ENCODE results near the gene ALKBH7. TPM values are rescaled to one million over a fixed set of nuclear protein-coding genes. Genes with fewer than 3 reads are reported as not detected.
A peak's percentile ranks its signal among the peaks of the same experiment; 100 is the strongest.

The ALKBH7 gene
- total and polyA plus RNA-seq, 10 of the 15 experiments (the other 5 are each of a cell fraction or from before 2014, with no cell fraction given) = 0.31 to 82.5 (median 37.6) TPM

GRCh38 chr19:6364353-6364752 lies 8.2 kb upstream of the ALKBH7 start (continued):
- TF ChIP-seq ZBTB4 (CRISPR knock-in tag; IDR thresholded peaks at IDR 0.05) (no peak), ZBTB11 (CRISPR knock-in tag; IDR thresholded peaks at IDR 0.05) (no peak)

DNA sequence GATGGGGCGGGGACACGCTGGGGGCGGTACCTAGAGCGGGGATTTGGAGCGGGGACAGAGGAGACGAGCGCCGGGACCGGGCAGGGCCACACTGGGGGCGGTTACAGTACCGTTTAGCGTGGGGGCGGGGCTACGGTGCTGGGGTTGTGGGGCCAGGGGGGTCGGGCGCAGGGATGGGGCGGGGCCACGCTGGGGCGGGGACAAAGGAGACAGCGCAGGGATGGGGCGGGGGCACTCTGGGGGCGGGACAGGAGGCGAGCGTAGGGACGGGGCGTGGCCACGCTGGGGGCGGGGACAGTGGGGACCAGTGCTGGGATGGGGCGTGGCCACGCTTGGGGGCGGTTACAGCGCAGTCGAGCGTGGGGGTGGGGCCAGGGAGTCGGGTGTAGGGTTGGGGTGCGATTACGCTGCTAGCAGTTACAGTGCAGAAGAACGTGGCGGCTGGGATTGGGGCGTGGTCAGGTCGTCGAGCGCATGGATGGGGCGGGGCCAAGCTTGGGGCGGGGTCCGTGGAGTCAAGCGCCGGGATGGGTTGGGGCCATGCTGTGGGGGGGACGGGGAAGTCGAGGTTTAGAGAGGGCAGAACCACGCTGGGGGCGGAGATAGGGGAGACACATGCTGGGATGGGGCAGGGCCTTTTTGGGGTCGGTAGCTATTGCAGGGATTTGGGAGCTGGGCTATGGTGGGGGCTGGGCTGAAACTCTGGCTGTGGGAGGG lies 660 bp downstream of the ALKBH7 start:
- intact Hi-C loops (cut with micrococcal nuclease; ENCODE audit: unreplicated experiment) = no loop called here
- H3K4me2 ChIP-seq (ENCODE audit: control insufficient read depth, insufficient read depth) = peak overlapping the region; percentile 75
- no peaks in the 10 kb centered on the region for H3K9me3 ChIP-seq (replicated peaks; ENCODE audit: control insufficient read depth, insufficient read depth, low read length)
- ChIA-PET RAD21 (ENCODE audit: unreplicated experiment) (interaction anchor here (0.7 to 1.6 kb wide), 12 partner anchors 12 to 490 kb away, joined by 3 to 9 read pairs (median 4); partner anchors contain the start of genes CLPP, DENND1C, GTF2F1 and KHSRP), POLR2A (interaction anchor here (0.5 to 2.6 kb wide), 14 partner anchors 11 to 754 kb away, joined by 3 to 30 read pairs (median 6); partner anchors contain the start of genes CLPP, DENND1C, GTF2F1 and KHSRP), SMC1A (ENCODE audit: uncharacterized antibody, unreplicated experiment) (interaction anchor here (1.0 to 1.3 kb wide), 7 partner anchors 9 to 696 kb away, joined by 3 to 10 read pairs (median 3); partner anchors contain the start of genes CLPP, DENND1C and ZNF557), CTCF (interaction anchor here (1.0 to 1.8 kb wide), 6 partner anchors 12 to 490 kb away, joined by 3 to 8 read pairs (median 6); partner anchors contain the start of genes CLPP, DENND1C and KHSRP)
- H3K27ac ChIP-seq (ENCODE audit: control insufficient read depth, insufficient read depth) = peak overlapping the region; percentile 88
- no TSS peak for BruUV-seq (replicated peaks)
- H2AFZ ChIP-seq (ENCODE audit: control insufficient read depth, low read depth, low read length) = peak overlapping the region; percentile 98
- no peaks in the 10 kb centered on the region for H4K20me1 ChIP-seq (ENCODE audit: control insufficient read depth, insufficient read depth)
- FAIRE-seq (peak; percentile 85), DNase-seq (ENCODE audit: low read depth, low spot score) (peak; percentile 91), ATAC-seq (peak; percentile 80)
- no peaks in the 10 kb centered on the region for H3K27me3 ChIP-seq (replicated peaks in 1 of 2; ENCODE audit: control insufficient read depth in 2 of 2, insufficient read depth in 2 of 2, low read length in 1 of 2)
- H3K4me3 ChIP-seq = peak overlapping the region; percentile 90
- H3K9ac ChIP-seq (ENCODE audit: control insufficient read depth, insufficient read depth, low read length) = peak overlapping the region; percentile 83
- WGBS (ENCODE audit: insufficient coverage, insufficient replicate concordance, low lambda C conversion rate, missing lambda C conversion rate) = 4% methylated on average over 27 of the region's 53 CpGs
- H3K79me2 ChIP-seq (ENCODE audit: control insufficient read depth, insufficient read depth, low read length) = no peaks in the 10 kb centered on the region; the same call in 1 of the 2 replicates
- peaks cover 2% of the 10 kb centered on the region; the same call in 1 of the 2 replicates for H3K4me1 ChIP-seq (ENCODE audit: control insufficient read depth, insufficient read depth, low read length)
- in situ Hi-C loops (cut with MboI) = no loop called here
- no peaks in the 10 kb centered on the region; a peak in 3 of 4 replicates for H3K36me3 ChIP-seq (ENCODE audit: control insufficient read depth in 2 of 2, insufficient read depth in 2 of 2, low read length in 1 of 2)
- TF ChIP-seq MAX (IDR thresholded peaks at IDR 0.05; ENCODE audit: low read depth, low read length) (peak; percentile 32; the same call in 1 of the 2 replicates), DPF2 (IDR thresholded peaks at IDR 0.05) (no peak), CHD1 (IDR thresholded peaks at IDR 0.05; ENCODE audit: low read depth, low read length) (no peak), SP1 (IDR thresholded peaks at IDR 0.05; ENCODE audit: low read depth, low read length) (peak; percentile 43), HDGF (IDR thresholded peaks at IDR 0.05) (peak; percentile 82; the same call in 1 of the 2 replicates), CEBPB (IDR thresholded peaks at IDR 0.05; ENCODE audit: borderline replicate concordance in 1 of 2, low read depth in 2 of 2, low read length in 2 of 2) (no peak), SRF (IDR thresholded peaks at IDR 0.05; ENCODE audit: low read depth in 2 of 2, low read length in 2 of 2) (no peak), NFYB (IDR thresholded peaks at IDR 0.05; ENCODE audit: insufficient read depth, low read depth, low read length) (0 out of 2 replicates have a peak, but pooled peaks have one; percentile 17), KLF5 (IDR thresholded peaks at IDR 0.05; ENCODE audit: partially characterized antibody) (no peak), MXI1 (IDR thresholded peaks at IDR 0.05; ENCODE audit: low read depth, low read length) (0 out of 2 replicates have a peak, but pooled peaks have one; percentile 49)
- TF ChIP-seq, protein P1, sequence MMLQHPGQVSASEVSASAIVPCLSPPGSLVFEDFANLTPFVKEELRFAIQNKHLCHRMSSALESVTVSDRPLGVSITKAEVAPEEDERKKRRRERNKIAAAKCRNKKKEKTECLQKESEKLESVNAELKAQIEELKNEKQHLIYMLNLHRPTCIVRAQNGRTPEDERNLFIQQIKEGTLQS (IDR thresholded peaks at IDR 0.05; ENCODE audit: borderline replicate concordance, extremely low read depth, low read depth, low read length) = no peak

All from GM12878 (cell line).